Naive B cell (primary cell): ENCODE data around the gene NCKAP1. TPM values are rescaled to one million over a fixed set of nuclear protein-coding genes. Genes with fewer than 3 reads are reported as not detected.

Experiments
- polyA plus RNA-seq, 6 donors: library from polyadenylated mRNA; unstranded; fragments of 300-500 nt; fragmentation: Illumina TruSeq; gene quantifications; one replicate each; pipeline ENCODE4 v1.2.3, GENCODE V29; 2021; ENCODE audit warnings: low read depth in 6 of 6

NCKAP1 gene
- polyA plus RNA-seq, 6 donors from 2014 or later, result 0.19 to 1.0 TPM; not detected in 4

Other genes starting within 250 kb of the NCKAP1 start
- gene FRZB, start 171.8 kb downstream of the NCKAP1 start, polyA plus RNA-seq, result not detected
- under 1 TPM; 0.04 to 0.77 (median 0.26) TPM for gene DUSP19, start 40.3 kb upstream of the NCKAP1 start, polyA plus RNA-seq
- 10 to 100 TPM in 4 of 6 donors, 1 to 10 TPM in 2; 8.5 to 18.7 (median 10.4) TPM for gene NUP35, start 86.0 kb upstream of the NCKAP1 start, polyA plus RNA-seq